ENCODE results near the gene PGA3. TPM values are rescaled to one million over a fixed set of nuclear protein-coding genes. Genes with fewer than 3 reads are reported as not detected.
A peak's percentile ranks its signal among the peaks of the same experiment; 100 is the strongest.
"Not testable (repeated sequence)": the region's sequence is repeated elsewhere in the genome, so short reads cannot be mapped to it uniquely, and the experiment has no call there.

Gene PGA3
- total RNA-seq, 2 donors from 2014 or later = not detected

GRCh38 chr11:61232548-61233145 lies 29.3 kb downstream of the PGA3 start:
- ATAC-seq; DNase-seq; intact Hi-C loops (cut with DNase I, micrococcal nuclease): not testable (repeated sequence)

GRCh38 chr11:61237130-61237529 lies 33.8 kb downstream of the PGA3 start:
- intact Hi-C loops (cut with DNase I, micrococcal nuclease); ATAC-seq: not testable (repeated sequence)

GRCh38 chr11:61240288-61240687 lies 37.0 kb downstream of the PGA3 start:
- DNase-seq; ATAC-seq; intact Hi-C loops (cut with DNase I, micrococcal nuclease): not testable (repeated sequence)

More at GRCh38 chr11:61237130-61237529, 33.8 kb downstream of the PGA3 start:
- DNase-seq = not testable (repeated sequence)

- ATAC-seq; intact Hi-C loops (cut with DNase I, micrococcal nuclease): not testable (repeated sequence)
Observed at GRCh38 chr11:61240875-61241274, 37.6 kb downstream of the PGA3 start, which contains the start of gene PGA5. TSS of gene PGA5 (plus strand) at chr11:61241175. CDS start at chr11:61241227, 52 bp downstream.

GRCh38 chr11:61241526-61241925 lies 38.2 kb downstream of the PGA3 start:
- DNase-seq; ATAC-seq; intact Hi-C loops (cut with DNase I, micrococcal nuclease): not testable (repeated sequence)

More at GRCh38 chr11:61240875-61241274, 37.6 kb downstream of the PGA3 start, which contains the start of gene PGA5:
- DNase-seq = not testable (repeated sequence)

GRCh38 chr11:61245284-61245964 lies 42.1 kb downstream of the PGA3 start:
- DNase-seq; intact Hi-C loops (cut with DNase I, micrococcal nuclease); ATAC-seq: not testable (repeated sequence)

DNA sequence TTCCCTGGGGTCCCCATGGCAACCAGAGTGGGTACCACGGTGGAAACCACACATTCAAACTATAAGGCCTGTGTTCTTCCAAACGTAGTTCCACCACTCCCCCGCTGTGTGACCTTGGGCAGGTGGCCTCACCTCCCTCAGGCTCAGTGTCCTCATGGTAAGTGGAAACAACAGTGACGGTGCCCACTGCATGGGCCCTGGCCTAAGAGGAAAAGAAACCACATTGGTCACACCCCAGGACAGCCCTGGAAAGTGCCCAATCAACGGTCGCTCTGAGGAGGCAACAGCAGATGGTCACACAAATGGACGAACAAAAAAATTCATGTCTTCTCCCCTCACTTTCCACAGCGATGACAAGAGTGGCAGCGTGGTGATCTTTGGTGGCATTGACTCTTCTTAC lies 44.8 kb downstream of the PGA3 start:
- ATAC-seq; DNase-seq; intact Hi-C loops (cut with DNase I, micrococcal nuclease): not testable (repeated sequence)

GRCh38 chr11:61249201-61249600 lies 45.9 kb downstream of the PGA3 start:
- intact Hi-C loops (cut with DNase I, micrococcal nuclease); DNase-seq; ATAC-seq: not testable (repeated sequence)

- not testable (repeated sequence) for ATAC-seq, DNase-seq
- intact Hi-C loops (cut with DNase I, micrococcal nuclease) = loop anchor here in 1 of 2 donors (10.0 kb wide), 1 partner anchor 134 kb away; no protein-coding TSS in a partner anchor
Observed at GRCh38 chr11:61250796-61251765, 47.8 kb downstream of the PGA3 start.

GRCh38 chr11:61252332-61252731 lies 49.0 kb downstream of the PGA3 start:
- not testable (repeated sequence) for ATAC-seq, DNase-seq
- intact Hi-C loops (cut with DNase I, micrococcal nuclease) = loop anchor here in 1 of 2 donors (10.0 kb wide), 1 partner anchor 132 kb away; no protein-coding TSS in a partner anchor

DNA sequence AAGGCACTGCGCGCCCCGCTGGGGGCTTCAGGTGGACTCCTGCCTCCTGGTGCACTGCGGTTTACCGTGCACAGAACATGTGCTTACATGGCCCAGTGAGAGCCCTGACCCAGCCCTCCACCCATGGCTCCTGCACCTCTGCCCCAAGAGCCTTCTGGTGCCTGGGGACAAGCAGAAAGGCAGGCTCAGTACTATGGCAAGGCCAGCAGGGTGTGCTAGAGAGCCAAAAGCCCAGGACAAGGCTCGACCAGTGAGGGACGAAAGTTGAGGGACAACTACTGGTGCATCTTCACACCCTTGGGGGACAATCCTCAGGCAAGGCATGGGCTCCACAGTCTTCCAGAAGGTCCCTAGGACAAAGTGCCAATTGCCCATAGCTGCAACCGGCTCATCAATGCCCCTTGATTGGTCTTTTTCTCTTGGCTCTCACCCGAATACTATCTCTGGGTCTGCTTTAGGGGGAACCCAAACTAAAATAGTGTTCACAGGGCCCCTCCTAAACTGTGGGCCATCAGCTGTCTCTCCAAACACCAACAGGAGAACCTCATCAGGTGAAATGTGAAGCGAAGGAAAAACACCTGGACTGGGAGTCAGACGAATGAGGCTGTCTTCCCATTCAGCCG lies 51.2 kb downstream of the PGA3 start:
- intact Hi-C loops (cut with DNase I, micrococcal nuclease) = loop anchor here in 1 of 2 donors (10.0 kb wide), 1 partner anchor 130 kb away; no protein-coding TSS in a partner anchor
- peak; percentile 38 to 57 for DNase-seq
- ATAC-seq = peak; percentile 95

DNA sequence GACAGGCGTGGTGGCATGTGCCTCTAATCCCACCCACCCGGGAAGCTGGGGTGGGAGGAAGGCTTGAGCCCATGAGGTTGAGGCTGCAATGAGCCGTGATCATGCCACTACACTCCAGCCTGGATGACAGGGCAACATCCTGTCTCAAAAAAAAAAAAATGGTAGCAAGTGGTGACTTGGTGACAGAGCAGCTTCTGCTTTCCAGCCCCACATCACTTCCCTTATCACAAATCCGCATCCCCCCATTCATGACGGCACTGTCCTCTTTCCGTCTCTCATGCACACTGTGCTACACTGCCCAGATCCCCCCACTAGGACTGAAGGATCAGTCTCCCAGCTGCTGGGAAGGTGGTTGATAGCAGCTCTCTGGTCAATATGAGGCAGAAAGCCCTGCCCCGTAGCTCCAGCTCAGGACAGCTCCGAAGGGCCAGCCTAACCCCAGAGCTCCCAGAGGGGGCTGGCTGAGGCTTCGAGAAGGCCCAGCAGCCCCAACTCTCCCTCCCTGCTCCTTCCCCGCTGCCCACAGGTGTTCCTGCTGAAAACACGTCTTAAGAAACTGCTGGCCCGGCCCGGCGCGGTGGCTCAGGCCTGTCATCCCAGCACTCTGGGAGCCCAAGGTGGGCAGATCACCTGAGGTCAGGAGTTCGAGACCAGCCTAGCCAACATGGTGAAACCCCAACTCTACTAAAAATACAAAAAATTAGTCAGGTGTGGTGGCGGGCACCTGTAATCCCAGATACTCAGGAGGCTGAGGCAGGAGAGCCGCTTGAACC lies 53.6 kb downstream of the PGA3 start:
- intact Hi-C loops (cut with DNase I, micrococcal nuclease) = loop anchor here in 1 of 2 donors (10.0 kb wide), 1 partner anchor 128 kb away; no protein-coding TSS in a partner anchor
- no peak for ATAC-seq

GRCh38 chr11:61258546-61258945 lies 55.2 kb downstream of the PGA3 start:
- ATAC-seq = no peak
- intact Hi-C loops (cut with DNase I, micrococcal nuclease) = loop anchor here in 1 of 2 donors (10.0 kb wide), 1 partner anchor 126 kb away; no protein-coding TSS in a partner anchor
- no peak for DNase-seq

More for the DNA sequence above, 53.6 kb downstream of the PGA3 start:
- DNase-seq = no peak

DNA sequence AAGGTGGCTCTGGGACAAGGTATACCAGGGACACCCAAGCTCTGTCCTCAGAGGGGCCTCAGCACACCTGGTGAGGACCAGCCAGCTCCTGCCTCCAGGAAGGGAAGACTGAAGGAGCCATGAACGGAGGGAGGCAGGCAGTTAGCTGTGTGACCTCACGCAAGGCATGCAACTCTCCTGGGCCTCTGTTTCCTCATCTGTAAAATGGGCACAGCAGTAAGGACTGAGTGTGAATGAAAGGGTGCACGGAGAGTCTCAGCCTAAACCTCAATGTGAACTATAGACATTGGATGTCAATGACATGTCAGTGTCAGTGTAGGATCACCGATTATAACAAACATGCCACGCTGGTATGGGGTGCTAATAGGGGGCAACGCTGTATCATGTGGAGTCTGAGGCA lies 56.0 kb downstream of the PGA3 start:
- intact Hi-C loops (cut with DNase I, micrococcal nuclease) = loop anchor here in 1 of 2 donors (10.0 kb wide), 1 partner anchor 125 kb away; no protein-coding TSS in a partner anchor
- no peak for DNase-seq
- ATAC-seq = no peak
